Hepatocyte (in vitro differentiated cells): Measurements from ENCODE around the gene DYNC1I1. TPM values are rescaled to one million over a fixed set of nuclear protein-coding genes. Genes with fewer than 3 reads are reported as not detected.
A peak's percentile ranks its signal among the peaks of the same experiment; 100 is the strongest.

Source experiments
- DNase-seq: peaks from one replicate; pipeline ENCODE4 v3.0.0-alpha.2; 2016; ENCODE audit warnings: low spot score
- H2AFZ ChIP-seq: fragments of 200-600 bp; sonication (generic); 2 replicates; pipeline ENCODE4 v1.6.0; 2016; ENCODE audit warnings: antibody characterized with exemption, mild to moderate bottlenecking
- H3K27ac ChIP-seq: fragments of 200-600 bp; sonication (generic); 2 replicates; pipeline ENCODE4 v1.5.1; 2016; ENCODE audit warnings: mild to moderate bottlenecking
- H3K27me3 ChIP-seq: fragments of 200-600 bp; sonication (generic); 2 replicates; pipeline ENCODE4 v1.6.1; 2016
- H3K36me3 ChIP-seq: fragments of 200-600 bp; sonication (generic); replicated peaks from 2 replicates; pipeline ENCODE4 v1.5.1; 2016; ENCODE audit warnings: low read depth; ENCODE audit not compliant: insufficient read depth
- H3K4me1 ChIP-seq: fragments of 200-600 bp; sonication (generic); 2 replicates; pipeline ENCODE4 v1.5.1; 2016; ENCODE audit warnings: mild to moderate bottlenecking, moderate library complexity; ENCODE audit not compliant: insufficient read depth
- H3K4me2 ChIP-seq: fragments of 200-600 bp; sonication (generic); 2 replicates; pipeline ENCODE4 v1.6.0; 2016
- H3K4me3 ChIP-seq: fragments of 200-600 bp; sonication (generic); 2 replicates; pipeline ENCODE4 v1.5.1; 2016; ENCODE audit warnings: mild to moderate bottlenecking
- H3K79me2 ChIP-seq: fragments of 200-600 bp; sonication (generic); 2 replicates; pipeline ENCODE4 v1.6.0; 2017; ENCODE audit warnings: mild to moderate bottlenecking
- H3K9me2 ChIP-seq: fragments of 200-600 bp; sonication (generic); replicated peaks from 2 replicates; pipeline ENCODE4 v1.6.0; 2017; ENCODE audit warnings: mild to moderate bottlenecking; ENCODE audit not compliant: insufficient read depth
- H3K9me3 ChIP-seq: fragments of 200-600 bp; sonication (generic); 2 replicates; pipeline ENCODE4 v1.5.1; 2016; ENCODE audit warnings: low read depth, mild to moderate bottlenecking
- H4K20me1 ChIP-seq: fragments of 200-600 bp; sonication (generic); 2 replicates; pipeline ENCODE4 v1.6.0; 2016; ENCODE audit warnings: mild to moderate bottlenecking; ENCODE audit not compliant: insufficient read depth, poor library complexity, severe bottlenecking
- CTCF ChIP-seq: fragments of 200-600 bp; sonication (generic); IDR thresholded peaks from 2 replicates; pipeline ENCODE4 v1.5.1; 2016; ENCODE audit warnings: antibody characterized with exemption, mild to moderate bottlenecking; ENCODE audit not compliant: poor library complexity
- EZH2 ChIP-seq: fragments of 200-600 bp; sonication (generic); IDR thresholded peaks from 2 replicates; pipeline ENCODE4 v1.6.1; 2016; ENCODE audit warnings: antibody characterized with exemption, mild to moderate bottlenecking, borderline replicate concordance
- EZH2phosphoT487 ChIP-seq: fragments of 200-600 bp; sonication (generic); IDR thresholded peaks from one replicate; pipeline ENCODE4 v1.6.1; 2018; ENCODE audit warnings: antibody characterized with exemption, mild to moderate bottlenecking, low read depth, moderate library complexity; ENCODE audit not compliant: unreplicated experiment, severe bottlenecking
- WGBS: methylation state at CpG from one replicate; pipeline ENCODE4 v1.1.6; 2016; ENCODE audit warnings: low lambda C conversion rate; ENCODE audit errors: missing lambda C conversion rate; 5-methylcytosine and 5-hydroxymethylcytosine counted together
- polyA plus RNA-seq: library from polyadenylated mRNA; unstranded; fragments of >200 nt; fragmentation: Nextera tagmentation; extraction: Ambion mirVana; gene quantifications from 2 replicates; pipeline ENCODE4 v1.2.1, GENCODE V29; 2016
- total RNA-seq: library from RNA; depleted of rRNA; stranded (reverse); fragments of >200 nt; gene quantifications from 2 replicates; pipeline ENCODE4 v1.2.3, GENCODE V29; 2014

Gene DYNC1I1
- total and polyA plus RNA-seq, 2 experiments from 2014 or later, result 2.5 to 3.7 TPM

- no peak for TF ChIP-seq EZH2
- TF ChIP-seq CTCF, result no peak
- no peak for TF ChIP-seq EZH2phosphoT487
- Histone ChIP-seq H3K79me2 (no peaks in the 10 kb centered on the region), H2AFZ (no peak overlapping the region), H3K27ac (no peak overlapping the region), H3K4me1 (no peaks in the 10 kb centered on the region), H3K9me3 (no peaks in the 10 kb centered on the region), H4K20me1 (no peaks in the 10 kb centered on the region), H3K4me3 (no peak overlapping the region), H3K27me3 (no peaks in the 10 kb centered on the region), H3K4me2 (no peak overlapping the region), H3K9me2 (no peaks in the 10 kb centered on the region), H3K36me3 (no peaks in the 10 kb centered on the region)
- no peak for DNase-seq
- WGBS, result 90% methylated on average over 5 of the region's 5 CpGs
These were observed 21.3 kb downstream of the DYNC1I1 start for GRCh38 chr7:95793658-95794057.

GRCh38 chr7:95794917-95795515, 22.7 kb downstream of the DYNC1I1 start:
- no peak overlapping the region for H2AFZ ChIP-seq
- H3K4me2 ChIP-seq, result no peak overlapping the region
- peak; percentile 31 for DNase-seq

GRCh38 chr7:95796617-95797016, 24.3 kb downstream of the DYNC1I1 start:
- Histone ChIP-seq H2AFZ (no peak overlapping the region), H3K9me2 (no peaks in the 10 kb centered on the region), H4K20me1 (no peaks in the 10 kb centered on the region), H3K4me2 (no peak overlapping the region), H3K79me2 (no peaks in the 10 kb centered on the region), H3K36me3 (no peaks in the 10 kb centered on the region), H3K4me3 (no peak overlapping the region), H3K9me3 (no peaks in the 10 kb centered on the region), H3K4me1 (no peaks in the 10 kb centered on the region), H3K27ac (no peak overlapping the region), H3K27me3 (no peaks in the 10 kb centered on the region)
- no peak for DNase-seq
- WGBS, result 64% methylated on average over 1 of the region's 1 CpG
- TF ChIP-seq CTCF (no peak), EZH2 (no peak), EZH2phosphoT487 (no peak)

More at GRCh38 chr7:95794917-95795515, 22.7 kb downstream of the DYNC1I1 start:
- Histone ChIP-seq H3K27me3 (no peaks in the 10 kb centered on the region), H3K4me1 (no peaks in the 10 kb centered on the region), H3K36me3 (no peaks in the 10 kb centered on the region), H3K9me2 (no peaks in the 10 kb centered on the region), H3K9me3 (no peaks in the 10 kb centered on the region), H4K20me1 (no peaks in the 10 kb centered on the region), H3K4me3 (no peak overlapping the region), H3K79me2 (no peaks in the 10 kb centered on the region), H3K27ac (no peak overlapping the region)
- TF ChIP-seq CTCF (peak; percentile 34), EZH2 (no peak)
- WGBS, result 77% methylated on average over 3 of the region's 3 CpGs
